GM20000 (cell line): ENCODE data around the gene RAB26.
"Not testable (repeated sequence)": the region's sequence is repeated elsewhere in the genome, so short reads cannot be mapped to it uniquely, and the experiment has no call there.

Experiments used
- DNase-seq: peaks from one replicate; pipeline ENCODE4 v3.0.0; 2012; ENCODE audit warnings: low spot score
- CTCF ChIP-seq: IDR thresholded peaks from 2 replicates; pipeline ENCODE4 v1.5.1; 2012; ENCODE audit warnings: mild to moderate bottlenecking, control low read depth; ENCODE audit errors: extremely low read depth, missing control alignments

RAB26 gene

DNA sequence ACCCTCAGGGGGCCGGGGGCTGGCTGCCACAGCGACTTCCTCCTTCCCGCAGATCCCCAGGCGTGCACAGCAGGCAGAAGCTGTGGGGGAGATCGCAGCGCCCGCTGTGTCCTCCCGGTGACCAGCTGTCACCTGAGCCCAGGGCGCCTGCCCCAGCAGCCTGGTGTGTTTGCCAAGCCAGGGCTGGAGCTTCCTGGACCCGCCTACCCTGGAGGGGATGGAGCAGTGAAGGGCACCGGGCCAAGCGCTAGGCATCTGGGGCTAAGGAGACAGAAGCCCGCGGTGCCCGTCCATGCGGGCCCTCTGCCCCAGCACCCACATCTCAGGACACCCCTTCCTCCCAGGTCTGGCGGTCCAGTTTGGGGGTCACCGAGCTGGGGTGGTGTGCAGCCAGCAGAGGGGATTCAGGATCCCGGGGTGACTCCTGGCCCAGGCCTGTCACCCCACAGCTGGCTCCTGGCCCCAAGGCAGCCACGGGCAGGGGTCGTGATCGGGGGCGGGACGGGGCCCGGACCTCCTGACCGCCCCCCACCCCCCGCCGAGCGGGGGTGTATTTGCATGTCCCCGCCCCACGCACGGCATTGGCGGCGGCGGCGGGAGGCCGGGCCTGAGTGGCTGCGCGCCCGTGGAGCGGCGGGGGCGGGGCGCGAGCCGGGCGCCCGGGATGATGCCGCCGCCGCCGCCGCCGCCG is at the start of gene RAB26:
RAB26 (plus strand) TSS at position 645 of the 691 bp plus-strand sequence. CDS start 159 bp downstream, outside the sequence.
- TF ChIP-seq CTCF: no peak
- peak; percentile 76 for DNase-seq

DNA sequence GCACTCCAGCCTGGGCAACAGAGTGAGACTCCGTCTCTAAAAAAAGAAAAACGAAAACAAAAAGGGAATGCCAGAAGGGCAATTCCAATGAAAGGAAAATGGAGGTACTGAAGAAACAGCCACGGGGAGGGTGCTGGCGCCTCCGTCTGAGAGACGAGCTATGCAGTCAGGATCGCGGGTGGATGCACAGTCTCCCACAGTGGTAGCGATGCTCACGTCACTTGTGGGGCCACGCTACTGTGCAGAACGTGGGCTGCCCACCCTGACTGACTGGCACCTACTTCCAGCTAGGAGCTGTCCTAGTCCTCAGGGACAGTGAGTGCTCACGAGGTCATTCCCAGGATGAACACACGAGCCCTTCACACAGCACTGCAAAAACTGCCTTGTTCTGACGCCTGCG is 46.8 kb upstream of the RAB26 start:
- not testable (repeated sequence) for DNase-seq

DNA sequence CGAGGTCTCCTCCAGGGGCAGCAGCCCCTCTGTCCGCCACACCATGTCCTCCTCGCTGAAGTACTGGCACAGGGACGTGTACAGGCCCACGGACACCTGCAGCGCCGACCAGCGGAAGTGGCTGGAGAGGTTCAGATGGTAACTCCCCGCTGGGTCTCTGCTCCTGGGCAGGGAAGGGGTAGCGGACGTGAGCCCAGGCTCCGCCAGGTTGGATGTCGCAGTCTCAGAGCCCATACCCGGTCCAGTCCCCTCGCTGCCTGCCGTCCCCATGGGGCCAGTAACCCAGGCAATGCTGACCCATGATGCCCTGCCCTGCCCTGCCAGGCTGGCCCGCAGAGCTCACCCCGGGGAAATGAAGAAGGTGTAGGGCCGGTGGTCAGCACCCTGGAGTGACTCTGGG is 46.0 kb upstream of the RAB26 start:
- no peak for DNase-seq
- TF ChIP-seq CTCF: no peak

- DNase-seq: not testable (repeated sequence)
These were observed 44.0 kb upstream of the RAB26 start for GRCh38 chr16:2104464-2104863.

GRCh38 chr16:2105291-2105690 is 43.1 kb upstream of the RAB26 start:
- DNase-seq: not testable (repeated sequence)

- not testable (repeated sequence) for DNase-seq
These were observed 42.7 kb upstream of the RAB26 start for GRCh38 chr16:2105769-2106168.

- not testable (repeated sequence) for DNase-seq
These were observed 42.2 kb upstream of the RAB26 start for GRCh38 chr16:2106211-2106610.

- DNase-seq: not testable (repeated sequence)
These were observed 41.2 kb upstream of the RAB26 start for GRCh38 chr16:2107121-2107790.

DNA sequence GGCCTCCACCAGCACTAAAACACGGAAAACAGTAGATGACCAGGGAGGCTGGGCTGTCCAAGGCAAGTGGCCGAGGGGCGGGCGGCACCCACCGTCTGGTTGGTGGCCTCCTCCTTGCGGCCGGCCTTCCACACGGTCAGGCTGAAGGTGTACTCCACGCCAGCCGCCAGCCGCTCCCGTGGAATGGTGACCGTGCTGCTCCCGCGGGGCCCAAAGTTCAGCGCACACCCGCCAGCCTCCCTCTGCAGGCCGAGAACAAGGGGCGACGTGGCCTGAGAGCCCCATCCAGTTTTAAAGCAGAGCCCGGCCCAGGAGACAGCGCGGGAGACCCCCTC is 40.7 kb upstream of the RAB26 start:
- not testable (repeated sequence) for DNase-seq

- DNase-seq: not testable (repeated sequence)
These were observed 39.8 kb upstream of the RAB26 start for GRCh38 chr16:2108446-2109270.

- not testable (repeated sequence) for DNase-seq
These were observed 39.2 kb upstream of the RAB26 start for GRCh38 chr16:2109271-2109580.

GRCh38 chr16:2109872-2110271 is 38.6 kb upstream of the RAB26 start:
- not testable (repeated sequence) for DNase-seq

- DNase-seq: not testable (repeated sequence)
These were observed 38.0 kb upstream of the RAB26 start for GRCh38 chr16:2110332-2111008.

GRCh38 chr16:2111009-2111353 is 37.4 kb upstream of the RAB26 start:
- DNase-seq: not testable (repeated sequence)

GRCh38 chr16:2111412-2112335 is 36.8 kb upstream of the RAB26 start:
- not testable (repeated sequence) for DNase-seq

DNA sequence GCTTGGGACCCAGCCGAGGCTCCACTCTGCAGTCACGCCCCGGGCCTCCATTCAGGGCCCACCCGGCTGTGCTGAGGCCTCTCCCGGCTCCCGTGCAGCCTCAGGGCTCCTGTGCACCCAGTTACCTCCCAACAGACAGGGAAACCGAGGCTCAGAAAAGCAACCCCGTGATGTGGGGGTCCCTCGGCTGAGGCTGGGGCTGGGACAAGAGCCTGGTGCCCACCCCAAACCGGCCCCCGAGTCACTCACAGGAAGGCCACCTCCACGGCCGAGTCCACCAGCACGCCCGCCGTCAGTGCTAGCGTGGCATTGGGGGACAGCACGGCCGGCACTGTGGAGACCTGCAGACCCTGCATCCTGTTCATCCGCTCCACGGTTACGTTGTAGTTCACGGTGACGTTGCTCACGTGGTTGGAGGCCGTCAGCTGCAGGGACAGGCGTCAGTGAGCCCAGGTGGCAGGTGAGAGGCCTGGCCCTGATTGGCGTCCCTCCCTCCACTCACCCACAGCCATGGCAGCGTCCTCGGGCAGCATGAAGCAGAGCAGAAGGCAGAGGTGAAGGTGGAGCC is 35.8 kb upstream of the RAB26 start:
- DNase-seq: not testable (repeated sequence)

GRCh38 chr16:2114225-2114624 is 34.2 kb upstream of the RAB26 start:
- DNase-seq: not testable (repeated sequence)
